Measurements from ENCODE around the gene ADAM11. TPM values are rescaled to one million over a fixed set of nuclear protein-coding genes. Genes with fewer than 3 reads are reported as not detected.

Gene ADAM11
- total RNA-seq, 8 experiments from 2014 or later = 0.15 to 10.1 (median 4.3) TPM

DNA sequence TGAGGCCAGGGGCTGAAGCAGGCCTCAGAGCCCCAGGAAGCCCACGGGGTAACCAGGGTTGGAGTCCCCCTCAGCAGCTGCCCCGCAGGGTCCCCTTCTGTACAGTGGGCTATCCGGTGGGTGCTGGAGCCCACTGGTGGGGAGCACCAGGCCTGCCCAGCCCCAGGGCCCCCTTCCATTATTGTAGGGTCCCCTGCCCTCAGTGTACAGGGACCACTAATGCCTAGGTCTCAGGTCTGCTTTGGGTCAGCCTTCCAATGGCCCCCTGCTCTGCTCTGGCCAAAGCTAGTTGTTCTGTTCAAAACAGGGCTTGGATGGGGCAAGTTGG, 1.1 kb downstream of the ADAM11 start:
- in situ Hi-C loops (cut with MboI; ENCODE audit: low pct_unique_long_range_greater_than_20kb in 2 of 9, low sequenced_read_pairs in 9 of 9, unreplicated experiment in 9 of 9) = loop anchor here in 1 of 9 experiments (25.0 kb wide), 1 partner anchor 102 kb away; no protein-coding TSS in a partner anchor
- ATAC-seq (replicated peaks in 6 of 8) = no peak
- peak overlapping the region in 1 of 2 donors; percentile 61 for H3K27ac ChIP-seq
- WGBS, 10 experiments = no CpG with 5 or more reads among the region's 3 CpGs
- peaks cover 17 to 19% of the 10 kb centered on the region in 2 donors for H3K4me1 ChIP-seq (replicated peaks in 1 of 2)
- peak overlapping the region; percentile 43 to 60 (median 54) for H3K4me3 ChIP-seq

DNA sequence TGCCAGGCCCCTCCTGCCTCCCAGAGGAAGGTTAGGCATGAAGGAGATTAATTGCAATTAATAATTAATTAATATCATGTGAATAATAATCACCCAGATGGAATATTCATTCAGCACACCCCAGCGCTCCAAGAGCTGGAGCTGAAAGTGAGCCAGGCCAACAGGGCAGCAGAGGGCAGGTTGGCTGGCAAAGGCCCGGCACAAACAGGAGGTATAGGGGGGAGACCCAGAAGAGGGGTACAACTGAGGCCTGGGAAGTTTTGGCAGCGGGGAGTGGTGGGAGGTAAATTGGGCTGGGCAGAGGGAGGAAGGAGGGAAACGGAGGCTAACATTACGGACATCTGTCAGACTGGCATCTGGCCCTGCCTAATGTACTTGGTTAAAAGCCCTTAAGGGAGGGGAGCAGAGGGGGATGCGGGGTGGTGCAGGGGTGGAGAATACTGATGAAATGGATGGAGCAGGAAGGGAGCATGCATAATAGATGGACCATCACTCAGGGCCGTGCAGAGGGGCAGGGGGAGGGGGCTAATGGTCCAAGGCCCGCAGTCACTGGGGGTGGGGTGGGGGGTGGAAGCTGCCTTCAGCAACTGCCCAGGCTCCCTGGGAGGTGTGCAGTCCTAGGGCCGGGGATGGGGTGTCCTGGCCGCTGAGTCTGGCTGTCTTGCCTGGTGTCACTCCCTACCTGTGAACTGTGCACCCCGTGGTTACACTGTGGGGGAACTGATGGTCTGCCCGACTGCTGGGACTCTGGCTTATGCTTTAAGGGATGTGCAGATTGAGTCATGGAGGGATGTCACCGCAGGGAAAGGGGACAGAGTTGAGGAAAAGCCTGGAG, 1.9 kb downstream of the ADAM11 start:
- in situ Hi-C loops (cut with MboI; ENCODE audit: low pct_unique_long_range_greater_than_20kb in 2 of 9, low sequenced_read_pairs in 9 of 9, unreplicated experiment in 9 of 9) = loop anchor here in 1 of 9 experiments (25.0 kb wide), 1 partner anchor 102 kb away; no protein-coding TSS in a partner anchor
- no peak overlapping the region for H3K4me3 ChIP-seq
- ATAC-seq (replicated peaks in 6 of 8) = peak in 5 of 8 experiments; percentile 7 to 47 (median 17)
- H3K27ac ChIP-seq = no peak overlapping the region
- 17 to 100% (median 80%) methylated on average over 1 to 3 of the region's 13 CpGs; no CpG with 5 or more reads in 5 of the 10 experiments for WGBS, 10 experiments
- peaks cover 17 to 19% of the 10 kb centered on the region in 2 donors for H3K4me1 ChIP-seq (replicated peaks in 1 of 2)

DNA sequence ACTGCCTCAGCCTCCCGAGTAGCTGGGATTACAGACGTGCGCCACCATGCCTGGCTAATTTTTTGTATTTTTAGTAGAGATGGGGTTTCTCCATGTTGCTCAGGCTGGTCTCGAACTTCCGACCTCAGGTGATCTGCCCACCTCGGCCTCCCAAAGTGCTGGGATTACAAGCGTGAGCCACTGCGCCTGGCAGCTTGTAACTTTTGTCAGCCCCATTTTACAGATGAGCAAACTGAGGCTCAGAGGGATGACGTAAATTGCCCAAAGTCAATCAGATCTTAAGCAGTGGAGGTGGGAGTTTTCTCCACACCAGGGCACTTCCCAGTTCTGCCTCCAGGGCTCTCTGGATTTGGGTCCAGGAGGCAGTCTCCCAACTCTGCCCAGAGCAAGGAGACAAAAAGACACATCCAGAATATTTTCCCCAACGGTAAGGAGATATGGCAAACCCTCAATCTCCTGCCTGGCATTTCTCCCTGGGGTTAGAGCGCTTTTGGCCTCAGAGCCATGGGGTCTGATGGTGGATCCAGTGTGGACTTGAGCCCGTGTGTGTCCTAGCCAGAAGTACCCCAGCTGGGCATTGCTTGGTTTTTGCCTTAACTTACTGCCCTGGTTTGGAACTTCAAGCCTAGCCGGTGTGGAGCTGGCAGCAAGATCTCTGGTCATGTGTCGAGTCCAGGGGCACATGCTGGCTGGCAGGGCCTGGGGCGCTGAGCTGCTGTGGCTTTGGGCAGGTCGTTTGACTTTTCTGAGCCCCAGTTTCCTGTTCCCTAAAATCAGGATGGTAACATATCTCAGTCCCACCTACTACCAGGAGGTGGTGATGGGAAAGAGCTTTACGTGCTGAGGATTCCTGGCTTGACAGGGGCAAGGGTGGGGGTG, 3.4 kb downstream of the ADAM11 start:
- no peak overlapping the region for H3K27ac ChIP-seq

DNA sequence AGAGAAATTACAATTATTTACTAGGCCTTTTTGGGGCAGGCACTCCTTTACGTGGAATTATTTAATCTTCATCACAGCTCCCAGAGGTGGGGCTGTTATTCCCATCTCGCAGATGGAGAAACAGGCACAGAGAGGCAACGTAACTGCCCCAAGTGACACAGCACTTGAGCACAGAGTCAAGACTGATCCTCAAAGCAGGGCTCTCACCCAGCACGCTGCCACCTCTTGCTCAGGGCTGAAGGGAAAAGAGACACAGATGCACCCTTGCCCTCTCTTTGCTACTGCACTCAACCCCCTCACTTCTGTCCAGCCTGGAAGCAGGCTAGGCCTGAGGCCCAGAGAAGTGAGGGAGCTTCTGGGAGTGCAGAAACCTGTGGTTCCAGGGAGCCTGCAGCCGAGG, 4.4 kb downstream of the ADAM11 start:
- Histone ChIP-seq H3K4me1 (replicated peaks in 1 of 2) (peaks cover 17 to 19% of the 10 kb centered on the region in 2 donors), H3K4me3 (no peak overlapping the region), H3K27ac (no peak overlapping the region)
- in situ Hi-C loops (cut with MboI; ENCODE audit: low pct_unique_long_range_greater_than_20kb in 2 of 9, low sequenced_read_pairs in 9 of 9, unreplicated experiment in 9 of 9) = loop anchor here in 1 of 9 experiments (25.0 kb wide), 1 partner anchor 99 kb away; no protein-coding TSS in a partner anchor
- WGBS, 10 experiments = 0 to 100% (median 90%) methylated on average over 1 to 2 of the region's 5 CpGs; no CpG with 5 or more reads in 6 of the 10 experiments
- no peak for ATAC-seq (replicated peaks in 6 of 8)

More for the DNA sequence above, 3.4 kb downstream of the ADAM11 start:
- Histone ChIP-seq H3K4me1 (replicated peaks in 1 of 2) (peaks cover 17 to 19% of the 10 kb centered on the region in 2 donors), H3K4me3 (no peak overlapping the region)
- in situ Hi-C loops (cut with MboI; ENCODE audit: low pct_unique_long_range_greater_than_20kb in 2 of 9, low sequenced_read_pairs in 9 of 9, unreplicated experiment in 9 of 9) = loop anchor here in 1 of 9 experiments (25.0 kb wide), 1 partner anchor 100 kb away; no protein-coding TSS in a partner anchor
- 23 to 94% (median 77%) methylated on average over 2 to 12 of the region's 17 CpGs; no CpG with 5 or more reads in 1 of the 10 experiments for WGBS, 10 experiments
- no peak for ATAC-seq (replicated peaks in 6 of 8)

DNA sequence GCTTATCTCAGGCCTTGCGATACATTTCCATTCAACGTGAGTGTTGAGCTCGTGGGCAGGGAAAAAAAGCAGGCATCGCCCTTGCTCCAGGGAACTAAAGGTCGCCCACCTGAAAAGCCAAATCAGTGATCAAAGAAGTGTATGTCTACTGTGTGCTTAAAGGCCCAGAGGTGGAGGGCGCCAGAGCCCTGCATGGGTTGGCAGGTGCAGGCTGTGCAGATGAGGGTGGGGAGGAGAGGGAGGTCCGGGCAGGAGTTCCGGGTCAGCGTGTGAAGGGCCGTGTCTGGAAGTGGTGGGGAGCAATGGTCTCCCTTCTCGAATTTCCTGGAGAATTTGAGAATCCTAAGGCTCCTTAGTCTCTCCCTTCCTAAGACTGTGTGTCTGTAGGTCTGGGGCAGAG, 7.2 kb downstream of the ADAM11 start:
- in situ Hi-C loops (cut with MboI; ENCODE audit: low pct_unique_long_range_greater_than_20kb in 2 of 9, low sequenced_read_pairs in 9 of 9, unreplicated experiment in 9 of 9) = loop anchor here in 1 of 9 experiments (25.0 kb wide), 1 partner anchor 96 kb away; no protein-coding TSS in a partner anchor
- 40 to 100% (median 70%) methylated on average over 1 to 5 of the region's 11 CpGs; no CpG with 5 or more reads in 4 of the 10 experiments for WGBS, 10 experiments
- H3K4me3 ChIP-seq = no peak overlapping the region
- no peak for ATAC-seq (replicated peaks in 6 of 8)
- H3K27ac ChIP-seq = no peak overlapping the region
- peaks cover 3% of the 10 kb centered on the region in 2 donors for H3K4me1 ChIP-seq (replicated peaks in 1 of 2)

DNA sequence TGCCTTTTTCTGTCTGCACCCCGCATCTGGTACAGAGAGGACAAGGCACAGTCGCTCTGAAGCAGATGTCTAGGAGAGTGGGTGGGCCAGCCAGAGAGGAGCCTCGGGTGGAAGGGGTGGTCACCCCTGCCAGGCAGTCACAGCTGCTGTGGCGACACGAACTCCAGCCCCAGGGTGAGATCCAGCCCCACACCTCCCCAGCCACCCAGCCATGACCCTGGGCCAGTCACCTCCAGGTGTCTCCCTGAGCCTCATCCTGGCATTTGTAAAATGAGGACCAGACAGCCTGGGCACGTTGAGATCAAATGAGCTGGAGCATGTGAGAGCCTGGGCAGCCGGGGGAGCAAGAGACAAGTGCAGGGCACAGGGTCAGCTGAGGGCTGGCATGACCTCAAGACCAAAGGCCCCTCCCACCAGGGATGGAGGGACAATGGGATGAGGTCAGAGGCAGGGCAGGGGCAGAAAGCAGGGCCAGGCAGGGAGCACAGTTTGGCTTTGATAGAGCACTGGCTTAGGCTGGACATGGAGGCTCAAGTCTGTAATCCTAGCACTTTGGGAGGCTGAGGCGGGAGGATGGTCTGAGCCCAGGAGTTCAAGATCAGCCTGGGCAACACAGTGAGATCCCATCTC, 7.7 kb downstream of the ADAM11 start:
- 0 to 65% (median 50%) methylated on average over 2 to 5 of the region's 8 CpGs; no CpG with 5 or more reads in 7 of the 10 experiments for WGBS, 10 experiments
- H3K4me3 ChIP-seq = no peak overlapping the region
- no peak overlapping the region for H3K27ac ChIP-seq
- peak in 1 of 8 experiments; percentile 5 for ATAC-seq (replicated peaks in 6 of 8)
- in situ Hi-C loops (cut with MboI; ENCODE audit: low pct_unique_long_range_greater_than_20kb in 2 of 9, low sequenced_read_pairs in 9 of 9, unreplicated experiment in 9 of 9) = loop anchor here in 1 of 9 experiments (25.0 kb wide), 1 partner anchor 96 kb away; no protein-coding TSS in a partner anchor
- no peaks in the 10 kb centered on the region for H3K4me1 ChIP-seq (replicated peaks in 1 of 2)

DNA sequence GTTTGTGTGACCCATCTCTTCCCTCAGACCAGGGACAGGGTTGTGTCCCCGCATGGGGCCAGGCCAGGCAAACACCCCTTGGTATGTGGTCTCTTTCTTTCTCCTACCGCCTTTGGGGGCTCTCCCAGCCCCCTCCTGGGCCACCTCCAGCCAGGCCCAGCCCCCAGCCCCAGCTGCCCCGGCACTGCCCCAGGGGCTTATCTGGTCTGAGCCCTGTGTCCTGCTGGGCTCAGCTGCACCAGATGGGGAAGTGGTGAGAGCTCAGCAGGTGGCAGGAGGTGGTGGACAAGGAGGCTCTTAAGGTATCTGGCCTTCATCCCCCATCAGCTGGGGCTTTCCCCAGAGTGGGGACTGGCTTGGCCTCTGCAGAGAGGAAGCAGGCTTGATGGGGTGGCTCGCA, 8.7 kb downstream of the ADAM11 start:
- H3K4me3 ChIP-seq = no peak overlapping the region
- H3K4me1 ChIP-seq (replicated peaks in 1 of 2) = peaks cover 0 to under 1% of the 10 kb centered on the region in 2 donors
- no peak overlapping the region for H3K27ac ChIP-seq
- ATAC-seq (replicated peaks in 6 of 8) = no peak
- WGBS, 10 experiments = 0% methylated on average over 1 of the region's 4 CpGs; no CpG with 5 or more reads in 9 of the 10 experiments
- in situ Hi-C loops (cut with MboI; ENCODE audit: low pct_unique_long_range_greater_than_20kb in 2 of 9, low sequenced_read_pairs in 9 of 9, unreplicated experiment in 9 of 9) = loop anchor here in 1 of 9 experiments (25.0 kb wide), 1 partner anchor 95 kb away; no protein-coding TSS in a partner anchor

DNA sequence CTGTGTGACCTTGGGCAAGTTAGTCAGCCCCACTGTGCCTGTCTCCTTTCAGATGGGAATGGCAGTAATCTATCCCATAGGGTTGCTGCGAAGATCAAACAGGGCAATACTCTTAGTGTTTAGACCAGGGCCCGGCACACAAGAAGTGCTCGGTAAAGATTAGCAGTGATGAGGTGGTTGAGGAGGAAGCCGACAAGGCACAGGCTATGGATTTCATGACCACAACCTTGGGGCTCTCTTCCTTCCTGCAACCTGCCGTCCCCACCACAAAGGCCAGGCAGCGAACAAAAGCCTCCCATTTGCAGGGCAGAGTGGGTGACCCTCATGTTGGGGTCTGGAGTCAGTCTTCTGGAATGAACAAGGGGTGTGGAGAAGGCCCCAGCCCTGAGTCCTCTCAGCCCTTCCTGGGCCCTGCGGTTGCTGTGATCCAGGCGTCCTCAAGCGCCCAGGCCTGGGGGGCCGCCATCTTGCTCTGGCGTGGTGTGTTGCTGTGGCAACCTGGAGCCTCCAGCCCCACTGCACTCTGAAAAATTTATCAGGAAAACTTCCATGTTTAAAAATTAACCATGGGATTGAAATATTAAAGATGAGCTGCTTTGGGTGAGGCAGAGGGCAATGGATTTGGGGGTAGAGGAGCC, 9.8 kb downstream of the ADAM11 start:
- in situ Hi-C loops (cut with MboI; ENCODE audit: low pct_unique_long_range_greater_than_20kb in 2 of 9, low sequenced_read_pairs in 9 of 9, unreplicated experiment in 9 of 9) = loop anchor here in 1 of 9 experiments (25.0 kb wide), 1 partner anchor 94 kb away; no protein-coding TSS in a partner anchor
- H3K27ac ChIP-seq = no peak overlapping the region
- H3K4me1 ChIP-seq (replicated peaks in 1 of 2) = peaks cover 0 to 9% of the 10 kb centered on the region in 2 donors
- no peak for ATAC-seq (replicated peaks in 6 of 8)
- no peak overlapping the region for H3K4me3 ChIP-seq
- 80 to 100% (median 95%) methylated on average over 1 to 3 of the region's 11 CpGs; no CpG with 5 or more reads in 4 of the 10 experiments for WGBS, 10 experiments

DNA sequence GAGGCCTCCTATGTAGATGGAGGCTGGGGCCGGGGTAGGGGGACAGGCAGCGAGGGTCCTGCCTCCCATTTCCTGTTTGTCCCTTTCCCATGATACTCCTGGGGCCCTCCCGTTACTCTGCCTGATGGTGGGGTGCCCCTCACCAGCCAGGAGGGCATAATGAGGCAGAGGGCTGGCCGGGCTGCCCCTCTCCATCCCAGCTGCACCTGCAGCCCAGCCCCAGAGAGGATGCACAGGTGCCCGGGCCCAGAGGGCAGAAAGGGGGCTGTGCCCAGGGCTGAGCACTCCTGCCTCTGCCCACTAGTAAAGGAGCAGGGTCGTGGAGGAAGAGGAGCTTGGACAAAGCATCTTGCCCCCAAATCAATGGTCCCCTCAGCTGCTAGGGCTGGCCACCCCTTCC, 10.4 kb downstream of the ADAM11 start:
- H3K4me3 ChIP-seq = no peak overlapping the region
- peaks cover 0 to 9% of the 10 kb centered on the region in 2 donors for H3K4me1 ChIP-seq (replicated peaks in 1 of 2)
- in situ Hi-C loops (cut with MboI; ENCODE audit: low pct_unique_long_range_greater_than_20kb in 2 of 9, low sequenced_read_pairs in 9 of 9, unreplicated experiment in 9 of 9) = loop anchor here in 1 of 9 experiments (25.0 kb wide), 1 partner anchor 93 kb away; no protein-coding TSS in a partner anchor
- 0 to 83% (median 39%) methylated on average over 1 to 3 of the region's 6 CpGs; no CpG with 5 or more reads in 4 of the 10 experiments for whole genome bisulfite sequencing, 10 experiments
- no peak overlapping the region for H3K27ac ChIP-seq
- peak in 1 of 8 experiments; percentile 2 for ATAC-seq (replicated peaks in 6 of 8)

DNA sequence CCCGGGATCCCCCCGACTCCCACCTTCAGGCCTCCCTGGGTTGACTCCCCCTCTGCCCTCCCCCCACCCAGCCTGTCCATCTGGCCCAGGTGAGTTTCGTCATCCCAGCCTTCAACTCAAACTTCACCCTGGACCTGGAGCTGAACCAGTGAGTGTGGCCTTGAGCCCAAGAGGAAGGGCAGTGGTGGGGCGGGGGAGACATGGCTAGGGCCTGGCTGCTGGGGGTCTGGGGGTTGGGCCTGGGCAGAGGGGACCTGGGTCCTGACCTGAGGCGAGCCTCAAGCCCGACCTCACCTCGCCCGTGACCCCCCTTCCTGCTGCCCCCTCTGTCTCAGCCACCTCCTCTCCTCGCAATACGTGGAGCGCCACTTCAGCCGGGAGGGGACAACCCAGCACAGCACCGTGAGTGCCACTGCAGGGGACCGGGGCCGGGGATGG, 10.9 kb downstream of the ADAM11 start:
- Histone ChIP-seq H3K4me1 (replicated peaks in 1 of 2) (peaks cover 0 to 9% of the 10 kb centered on the region in 2 donors), H3K4me3 (no peak overlapping the region), H3K27ac (no peak overlapping the region)
- in situ Hi-C loops (cut with MboI; ENCODE audit: low pct_unique_long_range_greater_than_20kb in 2 of 9, low sequenced_read_pairs in 9 of 9, unreplicated experiment in 9 of 9) = loop anchor here in 4 of 9 experiments (10.0 to 25.0 kb wide), 2 partner anchors 93 to 95 kb away; no protein-coding TSS in a partner anchor
- no peak for ATAC-seq (replicated peaks in 6 of 8)
- WGBS, 10 experiments = no CpG with 5 or more reads among the region's 15 CpGs

DNA sequence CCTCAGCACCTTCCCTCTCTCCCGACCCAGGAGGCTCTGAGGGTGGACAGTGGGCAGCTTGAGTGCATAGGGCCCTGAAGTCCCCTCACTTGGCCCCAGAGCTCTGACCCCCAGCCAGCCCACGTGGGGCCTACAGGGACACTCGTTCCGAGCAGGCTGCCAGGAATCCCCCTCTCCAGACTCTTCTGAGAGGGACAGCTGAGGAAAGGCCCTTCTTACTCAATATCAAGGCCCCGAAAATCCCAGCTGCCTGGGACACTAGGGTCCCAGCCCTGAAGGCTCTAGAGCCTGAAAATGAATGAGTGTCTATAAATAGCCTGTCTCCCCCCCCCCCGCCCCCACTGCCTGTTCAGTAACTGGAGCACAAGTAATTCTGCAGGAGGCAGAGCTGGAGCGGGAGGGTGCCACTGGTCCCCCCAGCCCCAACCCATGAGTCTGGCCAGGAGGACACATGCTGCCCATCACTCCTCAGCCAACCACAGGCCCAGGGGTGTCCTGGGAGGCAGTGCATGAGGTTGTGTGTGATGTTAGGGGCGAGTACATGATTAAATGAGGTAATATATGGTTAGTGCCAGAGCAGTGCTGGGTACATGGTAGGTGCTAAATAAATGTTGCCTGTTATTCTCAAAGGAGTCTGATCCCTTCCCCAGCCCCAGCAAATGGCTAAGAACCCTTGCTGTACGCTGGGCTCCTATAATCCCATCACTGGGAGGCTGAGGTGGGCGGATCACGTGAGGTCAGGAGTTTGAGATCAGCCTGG, 11.6 kb downstream of the ADAM11 start:
- in situ Hi-C loops (cut with MboI; ENCODE audit: low pct_unique_long_range_greater_than_20kb in 2 of 9, low sequenced_read_pairs in 9 of 9, unreplicated experiment in 9 of 9) = loop anchor here in 4 of 9 experiments (10.0 to 25.0 kb wide), 2 partner anchors 92 to 94 kb away; no protein-coding TSS in a partner anchor
- 60 to 100% (median 96%) methylated on average over 1 to 4 of the region's 11 CpGs; no CpG with 5 or more reads in 3 of the 10 experiments for WGBS, 10 experiments
- Histone ChIP-seq H3K4me3 (no peak overlapping the region), H3K27ac (no peak overlapping the region), H3K4me1 (replicated peaks in 1 of 2) (peaks cover 0 to 9% of the 10 kb centered on the region in 2 donors)
- ATAC-seq (replicated peaks in 6 of 8) = no peak
